ENCODE results near the gene NKIRAS2. TPM values are rescaled to one million over a fixed set of nuclear protein-coding genes. Genes with fewer than 3 reads are reported as not detected.

The NKIRAS2 gene
- total RNA-seq, 4 donors from 2014 or later = 33.7 to 52.5 (median 43.9) TPM

- H3K4me1 ChIP-seq = no peaks in the 10 kb centered on the region
- H3K27me3 ChIP-seq = no peaks in the 10 kb centered on the region
- no peaks in the 10 kb centered on the region for H3K9me3 ChIP-seq
- WGBS = 73% methylated on average over 5 of the region's 5 CpGs
- no peak overlapping the region for H3K4me3 ChIP-seq
- TF ChIP-seq EP300 (IDR thresholded peaks at IDR 0.05) = no peak
- TF ChIP-seq POLR2AphosphoS5 (IDR thresholded peaks at IDR 0.05) = no peak
- no peak for TF ChIP-seq POLR2A (IDR thresholded peaks at IDR 0.05)
- TF ChIP-seq CTCF (IDR thresholded peaks at IDR 0.05) = no peak
- DNase-seq (ENCODE audit: low spot score in 2 of 2) = no peak
- no peaks in the 10 kb centered on the region for H3K36me3 ChIP-seq
- no peak overlapping the region for H3K27ac ChIP-seq
Measured at GRCh38 chr17:42061646-42062487, 42.0 kb downstream of the NKIRAS2 start.

GRCh38 chr17:42062681-42063080 lies 42.8 kb downstream of the NKIRAS2 start:
- Histone ChIP-seq H3K4me3 (no peak overlapping the region), H3K27ac (no peak overlapping the region), H3K36me3 (no peaks in the 10 kb centered on the region), H3K9me3 (no peaks in the 10 kb centered on the region), H3K27me3 (no peaks in the 10 kb centered on the region), H3K4me1 (peaks cover 5% of the 10 kb centered on the region)
- 92% methylated on average over 11 of the region's 14 CpGs for WGBS
- TF ChIP-seq CTCF (IDR thresholded peaks at IDR 0.05) (no peak), POLR2A (IDR thresholded peaks at IDR 0.05) (no peak), EP300 (IDR thresholded peaks at IDR 0.05) (no peak), POLR2AphosphoS5 (IDR thresholded peaks at IDR 0.05) (no peak)
- no peak for DNase-seq (ENCODE audit: low spot score in 2 of 2)

- 70% methylated on average over 2 of the region's 2 CpGs for WGBS
- Histone ChIP-seq H3K4me1 (peaks cover 6% of the 10 kb centered on the region), H3K4me3 (no peak overlapping the region), H3K36me3 (no peaks in the 10 kb centered on the region), H3K27me3 (no peaks in the 10 kb centered on the region), H3K9me3 (no peaks in the 10 kb centered on the region), H3K27ac (no peak overlapping the region)
- DNase-seq (ENCODE audit: low spot score in 2 of 2) = no peak
- TF ChIP-seq CTCF (IDR thresholded peaks at IDR 0.05) (no peak), EP300 (IDR thresholded peaks at IDR 0.05) (no peak), POLR2A (IDR thresholded peaks at IDR 0.05) (no peak), POLR2AphosphoS5 (IDR thresholded peaks at IDR 0.05) (no peak)
Measured at GRCh38 chr17:42065201-42065600, 45.3 kb downstream of the NKIRAS2 start.

GRCh38 chr17:42067371-42068091 lies 47.6 kb downstream of the NKIRAS2 start:
- Histone ChIP-seq H3K4me3 (no peak overlapping the region), H3K27me3 (peaks cover 14% of the 10 kb centered on the region), H3K36me3 (no peaks in the 10 kb centered on the region), H3K9me3 (no peaks in the 10 kb centered on the region), H3K27ac (no peak overlapping the region), H3K4me1 (peaks cover 13% of the 10 kb centered on the region)
- 6% methylated on average over 10 of the region's 12 CpGs for WGBS
- TF ChIP-seq EP300 (IDR thresholded peaks at IDR 0.05) (no peak), CTCF (IDR thresholded peaks at IDR 0.05) (peak; percentile 83 to 94)
- DNase-seq (ENCODE audit: low spot score in 2 of 2) = peak in 1 of 2 donors; percentile 78

- Histone ChIP-seq H3K27ac (no peak overlapping the region), H3K4me3 (no peak overlapping the region), H3K36me3 (no peaks in the 10 kb centered on the region), H3K9me3 (no peaks in the 10 kb centered on the region), H3K27me3 (peaks cover 17% of the 10 kb centered on the region), H3K4me1 (peaks cover 16% of the 10 kb centered on the region)
- TF ChIP-seq EP300 (IDR thresholded peaks at IDR 0.05) (no peak), CTCF (IDR thresholded peaks at IDR 0.05) (no peak), POLR2AphosphoS5 (IDR thresholded peaks at IDR 0.05) (no peak), POLR2A (IDR thresholded peaks at IDR 0.05) (no peak)
- 71% methylated on average over 3 of the region's 3 CpGs for WGBS
- no peak for DNase-seq (ENCODE audit: low spot score in 2 of 2)
Measured at GRCh38 chr17:42068979-42069378, 49.1 kb downstream of the NKIRAS2 start.

Measured in suprapubic skin (tissue), 4 donors.